Naive thymus-derived CD4-positive, alpha-beta T cell (primary cell): ENCODE data around the gene BRINP1. TPM values are rescaled to one million over a fixed set of nuclear protein-coding genes. Genes with fewer than 3 reads are reported as not detected.

Experiments used
- ATAC-seq: fragments of 150-1000 bp; cut with Tn5 transposase; 2 replicates; pipeline ENCODE4 v1.10.0; 2021; ENCODE audit warnings: mild to moderate bottlenecking, moderate library complexity
- CTCF ChIA-PET: fragments of 350-600 bp; sonication (Branson Sonifier 250); formaldehyde crosslinking; loops from one replicate; lab custom pipeline; 2021; ENCODE audit warnings: antibody characterized with exemption; lab: Charles Lee
- POLR2A ChIA-PET: fragments of 350-600 bp; sonication (Branson Sonifier 250); formaldehyde crosslinking; loops from one replicate; lab custom pipeline; 2021; ENCODE audit warnings: antibody characterized with exemption, inconsistent platforms; lab: Charles Lee
- DNase-seq, 9 donors: peaks; one replicate each; pipeline versions ENCODE4 v3.0.0 to v3.0.0-alpha.2; 2020 to 2022; ENCODE audit warnings: mixed read lengths in 1 of 9
- H3K27ac ChIP-seq: one replicate; pipeline ENCODE4 v1.7.0; 2013; ENCODE audit warnings: mild to moderate bottlenecking, low read depth, low read length, moderate library complexity
- H3K27me3 ChIP-seq, 2 donors: one replicate each; pipeline ENCODE4 v1.7.0; 2013; ENCODE audit warnings: low read length in 2 of 2, mild to moderate bottlenecking in 2 of 2, moderate library complexity in 2 of 2; ENCODE audit not compliant: control insufficient read depth in 2 of 2, insufficient read depth in 2 of 2
- H3K36me3 ChIP-seq, 3 experiments: 1 replicate in 2 of 3; 2 replicates in 1 of 3; pipeline ENCODE4 v1.7.0; 2013; ENCODE audit warnings: low read length in 3 of 3, mild to moderate bottlenecking in 3 of 3, moderate library complexity in 1 of 3; ENCODE audit not compliant: insufficient read depth in 3 of 3, control insufficient read depth in 2 of 3
- H3K4me1 ChIP-seq, 2 donors: one replicate each; pipeline ENCODE4 v1.7.0; 2013; ENCODE audit warnings: low read length in 2 of 2, mild to moderate bottlenecking in 2 of 2, moderate library complexity in 1 of 2; ENCODE audit not compliant: control insufficient read depth in 2 of 2, insufficient read depth in 2 of 2
- H3K4me3 ChIP-seq: 2 replicates; pipeline ENCODE4 v1.7.0; 2013; ENCODE audit warnings: mild to moderate bottlenecking, low read length
- H3K9me3 ChIP-seq, 3 experiments: 1 replicate in 2 of 3; 2 replicates in 1 of 3; pipeline ENCODE4 v1.7.0; 2013; ENCODE audit warnings: low read length in 3 of 3; ENCODE audit not compliant: control insufficient read depth in 2 of 3
- H3K27ac Mint-ChIP-seq, 9 donors: one replicate each; pipeline ENCODE4 v1.8.0; 2020 to 2022; ENCODE audit warnings: mixed read lengths in 9 of 9, mild to moderate bottlenecking in 8 of 9, moderate library complexity in 5 of 9, inconsistent platforms in 2 of 9
- H3K27me3 Mint-ChIP-seq, 5 donors: one replicate each; pipeline ENCODE4 v1.8.0; 2021 to 2022; ENCODE audit warnings: mixed read lengths in 5 of 5, mild to moderate bottlenecking in 1 of 5
- H3K36me3 Mint-ChIP-seq, 5 donors: one replicate each; pipeline ENCODE4 v1.8.0; 2020 to 2022; ENCODE audit warnings: mixed read lengths in 5 of 5, mild to moderate bottlenecking in 3 of 5, inconsistent platforms in 1 of 5
- H3K4me1 Mint-ChIP-seq, 7 donors: one replicate each; pipeline ENCODE4 v1.8.0; 2020 to 2022; ENCODE audit warnings: mixed read lengths in 7 of 7, mild to moderate bottlenecking in 3 of 7, inconsistent platforms in 1 of 7
- H3K4me3 Mint-ChIP-seq, 10 donors: one replicate each; pipeline ENCODE4 v1.8.0; 2020 to 2022; ENCODE audit warnings: mild to moderate bottlenecking in 10 of 10, mixed read lengths in 10 of 10, moderate library complexity in 6 of 10, inconsistent platforms in 2 of 10
- H3K9me3 Mint-ChIP-seq, 11 donors: one replicate each; pipeline ENCODE4 v1.8.0; 2020 to 2022; ENCODE audit warnings: mixed read lengths in 11 of 11, mild to moderate bottlenecking in 4 of 11, inconsistent platforms in 1 of 11, moderate library complexity in 1 of 11
- intact Hi-C, 2 donors: fragments of 100-400 bp; cut with micrococcal nuclease; formaldehyde crosslinking; loops; one replicate each; pipeline ENCODE4 v1.15.1; 2023
- polyA plus RNA-seq, 2 donors: library from polyadenylated mRNA; unstranded; fragments of 300-500 nt; fragmentation: Illumina TruSeq; gene quantifications; one replicate each; pipeline ENCODE4 v1.2.3, GENCODE V29; 2021
- total RNA-seq, 6 experiments: library from RNA in 5 of 6; stranded (reverse) in 5 of 6; gene quantifications; 1 replicate in 5 of 6; 2 replicates in 1 of 6; pipeline ENCODE4 v1.2.3 and lab custom pipeline; 2021 to 2026

Gene BRINP1
- total and polyA plus RNA-seq, 7 experiments from 2014 or later, result not detected

- Mint-ChIP-seq H3K4me1 (no peaks in the 10 kb centered on the region), H3K36me3 (no peaks in the 10 kb centered on the region), H3K9me3 (peaks cover 0 to 13% (median 3%) of the 10 kb centered on the region in 11 donors), H3K27ac (peak overlapping the region in 1 of 9 donors; percentile 4), H3K27me3 (no peaks in the 10 kb centered on the region), H3K4me3 (no peak overlapping the region)
- intact Hi-C loops, result no loop called here
- Histone ChIP-seq H3K27me3 (no peaks in the 10 kb centered on the region), H3K4me3 (no peak overlapping the region), H3K4me1 (no peaks in the 10 kb centered on the region), H3K9me3 (no peaks in the 10 kb centered on the region), H3K36me3 (no peaks in the 10 kb centered on the region), H3K27ac (no peak overlapping the region)
- DNase-seq (no peak), ATAC-seq (no peak)
- ChIA-PET CTCF (no interaction called here), POLR2A (no interaction called here)
Measured at GRCh38 chr9:119298076-119298853, 71.0 kb downstream of the BRINP1 start.

- Histone ChIP-seq H3K4me3 (no peak overlapping the region), H3K4me1 (no peaks in the 10 kb centered on the region), H3K27ac (no peak overlapping the region), H3K9me3 (no peaks in the 10 kb centered on the region), H3K36me3 (no peaks in the 10 kb centered on the region), H3K27me3 (no peaks in the 10 kb centered on the region)
- no peak for ATAC-seq
- DNase-seq, result no peak
- H3K27me3 Mint-ChIP-seq, result peaks cover 0 to 4% (median 0%) of the 10 kb centered on the region in 5 donors
- intact Hi-C loops, result no loop called here
- POLR2A ChIA-PET, result no interaction called here
- H3K9me3 Mint-ChIP-seq, result peaks cover 0 to 7% (median 4%) of the 10 kb centered on the region in 11 donors
- no peak overlapping the region for H3K4me3 Mint-ChIP-seq
- H3K4me1 Mint-ChIP-seq, result no peaks in the 10 kb centered on the region
- CTCF ChIA-PET, result no interaction called here
- peaks cover 0 to 3% (median 0%) of the 10 kb centered on the region in 5 donors for H3K36me3 Mint-ChIP-seq
- H3K27ac Mint-ChIP-seq, result no peak overlapping the region
Measured at GRCh38 chr9:119291554-119291953, 77.7 kb downstream of the BRINP1 start.

- Histone ChIP-seq H3K9me3 (no peaks in the 10 kb centered on the region), H3K36me3 (no peaks in the 10 kb centered on the region), H3K27ac (no peak overlapping the region), H3K27me3 (no peaks in the 10 kb centered on the region), H3K4me3 (no peak overlapping the region), H3K4me1 (no peaks in the 10 kb centered on the region)
- Mint-ChIP-seq H3K4me1 (no peaks in the 10 kb centered on the region), H3K27ac (no peak overlapping the region), H3K27me3 (peaks cover 0 to 15% (median 6%) of the 10 kb centered on the region in 5 donors), H3K4me3 (no peak overlapping the region), H3K9me3 (peaks cover 0 to 11% (median 3%) of the 10 kb centered on the region in 11 donors), H3K36me3 (peaks cover 0 to 3% (median 0%) of the 10 kb centered on the region in 5 donors)
- no peak for DNase-seq
- ChIA-PET POLR2A (no interaction called here), CTCF (no interaction called here)
- intact Hi-C loops, result no loop called here
- ATAC-seq, result no peak
Measured at GRCh38 chr9:119289740-119290433, 79.3 kb downstream of the BRINP1 start.

- CTCF ChIA-PET, result no interaction called here
- no peak overlapping the region for H3K4me3 Mint-ChIP-seq
- Histone ChIP-seq H3K4me3 (no peak overlapping the region), H3K27ac (no peak overlapping the region), H3K27me3 (no peaks in the 10 kb centered on the region), H3K9me3 (no peaks in the 10 kb centered on the region), H3K4me1 (no peaks in the 10 kb centered on the region), H3K36me3 (no peaks in the 10 kb centered on the region)
- H3K4me1 Mint-ChIP-seq, result no peaks in the 10 kb centered on the region
- H3K27me3 Mint-ChIP-seq, result peaks cover 0 to 32% (median 16%) of the 10 kb centered on the region in 5 donors
- ATAC-seq (no peak), DNase-seq (no peak)
- no peak overlapping the region for H3K27ac Mint-ChIP-seq
- H3K9me3 Mint-ChIP-seq, result peaks cover 0 to 7% (median 6%) of the 10 kb centered on the region in 11 donors
- intact Hi-C loops, result no loop called here
- peaks cover 0 to 5% (median 0%) of the 10 kb centered on the region in 5 donors for H3K36me3 Mint-ChIP-seq
- POLR2A ChIA-PET, result no interaction called here
Measured at GRCh38 chr9:119284587-119285337, 84.5 kb downstream of the BRINP1 start.

GRCh38 chr9:119284118-119284517, 85.1 kb downstream of the BRINP1 start:
- Mint-ChIP-seq H3K27me3 (peaks cover 0 to 32% (median 16%) of the 10 kb centered on the region in 5 donors), H3K27ac (no peak overlapping the region), H3K4me1 (no peaks in the 10 kb centered on the region), H3K9me3 (peaks cover 0 to 7% (median 6%) of the 10 kb centered on the region in 11 donors), H3K4me3 (no peak overlapping the region), H3K36me3 (peaks cover 0 to 5% (median 0%) of the 10 kb centered on the region in 5 donors)
- no peaks in the 10 kb centered on the region for H3K4me1 ChIP-seq
- intact Hi-C loops, result no loop called here
- ChIA-PET CTCF (no interaction called here), POLR2A (no interaction called here)
- no peaks in the 10 kb centered on the region for H3K36me3 ChIP-seq
- no peak for ATAC-seq
- no peak overlapping the region for H3K4me3 ChIP-seq
- no peak for DNase-seq
- no peak overlapping the region for H3K27ac ChIP-seq
- H3K9me3 ChIP-seq, result no peaks in the 10 kb centered on the region
- H3K27me3 ChIP-seq, result no peaks in the 10 kb centered on the region

- peaks cover 0 to 32% (median 16%) of the 10 kb centered on the region in 5 donors for H3K27me3 Mint-ChIP-seq
- H3K36me3 ChIP-seq, result no peaks in the 10 kb centered on the region
- no peak for ATAC-seq
- H3K27ac Mint-ChIP-seq, result no peak overlapping the region
- POLR2A ChIA-PET, result no interaction called here
- no peaks in the 10 kb centered on the region for H3K4me1 Mint-ChIP-seq
- H3K4me3 ChIP-seq, result no peak overlapping the region
- no peaks in the 10 kb centered on the region for H3K4me1 ChIP-seq
- no peak overlapping the region for H3K4me3 Mint-ChIP-seq
- H3K27me3 ChIP-seq, result no peaks in the 10 kb centered on the region
- H3K36me3 Mint-ChIP-seq, result peaks cover 0 to 5% (median 0%) of the 10 kb centered on the region in 5 donors
- H3K9me3 Mint-ChIP-seq, result peaks cover 0 to 8% (median 5%) of the 10 kb centered on the region in 11 donors
- CTCF ChIA-PET, result interaction anchor here (0.6 kb wide), 1 partner anchor 1354 kb away, joined by 3 read pairs; no protein-coding TSS in a partner anchor
- no peak overlapping the region for H3K27ac ChIP-seq
- no peaks in the 10 kb centered on the region for H3K9me3 ChIP-seq
- intact Hi-C loops, result no loop called here
- no peak for DNase-seq
Measured at GRCh38 chr9:119283078-119283794, 86.0 kb downstream of the BRINP1 start.
